ENCODE measurements around the gene ECE2.

The ECE2 gene

GRCh38 chr3:184238246-184238818 is 37.5 kb upstream of the ECE2 start:
- DNase-seq (ENCODE audit: low read depth), result no peak
- TF ChIP-seq CTCF (IDR thresholded peaks at IDR 0.05; ENCODE audit: low read depth, low read length) (no peak), MYC (IDR thresholded peaks at IDR 0.05; ENCODE audit: low read depth, low read length) (no peak), POLR2A (IDR thresholded peaks at IDR 0.05; ENCODE audit: extremely low read depth, insufficient read length) (no peak)
- H3K4me3 ChIP-seq (ENCODE audit: low read depth, low read length), result no peak overlapping the region

- no peak for DNase-seq (ENCODE audit: low read depth)
- H3K4me3 ChIP-seq (ENCODE audit: low read depth, low read length), result no peak overlapping the region
- TF ChIP-seq CTCF (IDR thresholded peaks at IDR 0.05; ENCODE audit: low read depth, low read length), result no peak
- no peak for TF ChIP-seq MYC (IDR thresholded peaks at IDR 0.05; ENCODE audit: low read depth, low read length)
- no peak for TF ChIP-seq MAX (IDR thresholded peaks at IDR 0.05; ENCODE audit: low read depth, low read length)
Observed at GRCh38 chr3:184239221-184239620, 36.6 kb upstream of the ECE2 start.

- DNase-seq (ENCODE audit: low read depth), result no peak
- no peak overlapping the region for H3K4me3 ChIP-seq (ENCODE audit: low read depth, low read length)
- TF ChIP-seq CTCF (IDR thresholded peaks at IDR 0.05; ENCODE audit: low read depth, low read length) (no peak), POLR2A (IDR thresholded peaks at IDR 0.05; ENCODE audit: extremely low read depth, insufficient read length) (no peak), MYC (IDR thresholded peaks at IDR 0.05; ENCODE audit: low read depth, low read length) (no peak), MAX (IDR thresholded peaks at IDR 0.05; ENCODE audit: low read depth, low read length) (no peak)
Observed at GRCh38 chr3:184239708-184240107, 36.1 kb upstream of the ECE2 start.

GRCh38 chr3:184240384-184241140 is 35.3 kb upstream of the ECE2 start:
- no peak overlapping the region for H3K4me3 ChIP-seq (ENCODE audit: low read depth, low read length)

GRCh38 chr3:184241141-184241446 is 34.7 kb upstream of the ECE2 start:
- TF ChIP-seq CTCF (IDR thresholded peaks at IDR 0.05; ENCODE audit: low read depth, low read length) (no peak), MYC (IDR thresholded peaks at IDR 0.05; ENCODE audit: low read depth, low read length) (no peak), MAX (IDR thresholded peaks at IDR 0.05; ENCODE audit: low read depth, low read length) (no peak), POLR2A (IDR thresholded peaks at IDR 0.05; ENCODE audit: extremely low read depth, insufficient read length) (no peak)
- no peak for DNase-seq (ENCODE audit: low read depth)
- H3K4me3 ChIP-seq (ENCODE audit: low read depth, low read length), result no peak overlapping the region

More at GRCh38 chr3:184240384-184241140, 35.3 kb upstream of the ECE2 start:
- TF ChIP-seq CTCF (IDR thresholded peaks at IDR 0.05; ENCODE audit: low read depth, low read length) (no peak), POLR2A (IDR thresholded peaks at IDR 0.05; ENCODE audit: extremely low read depth, insufficient read length) (no peak), MAX (IDR thresholded peaks at IDR 0.05; ENCODE audit: low read depth, low read length) (peak; percentile 56), MYC (IDR thresholded peaks at IDR 0.05; ENCODE audit: low read depth, low read length) (no peak)
- DNase-seq (ENCODE audit: low read depth), result peak; percentile 63

All from NB4 (cell line).